ENCODE results near the gene FTL.

The FTL gene

DNA sequence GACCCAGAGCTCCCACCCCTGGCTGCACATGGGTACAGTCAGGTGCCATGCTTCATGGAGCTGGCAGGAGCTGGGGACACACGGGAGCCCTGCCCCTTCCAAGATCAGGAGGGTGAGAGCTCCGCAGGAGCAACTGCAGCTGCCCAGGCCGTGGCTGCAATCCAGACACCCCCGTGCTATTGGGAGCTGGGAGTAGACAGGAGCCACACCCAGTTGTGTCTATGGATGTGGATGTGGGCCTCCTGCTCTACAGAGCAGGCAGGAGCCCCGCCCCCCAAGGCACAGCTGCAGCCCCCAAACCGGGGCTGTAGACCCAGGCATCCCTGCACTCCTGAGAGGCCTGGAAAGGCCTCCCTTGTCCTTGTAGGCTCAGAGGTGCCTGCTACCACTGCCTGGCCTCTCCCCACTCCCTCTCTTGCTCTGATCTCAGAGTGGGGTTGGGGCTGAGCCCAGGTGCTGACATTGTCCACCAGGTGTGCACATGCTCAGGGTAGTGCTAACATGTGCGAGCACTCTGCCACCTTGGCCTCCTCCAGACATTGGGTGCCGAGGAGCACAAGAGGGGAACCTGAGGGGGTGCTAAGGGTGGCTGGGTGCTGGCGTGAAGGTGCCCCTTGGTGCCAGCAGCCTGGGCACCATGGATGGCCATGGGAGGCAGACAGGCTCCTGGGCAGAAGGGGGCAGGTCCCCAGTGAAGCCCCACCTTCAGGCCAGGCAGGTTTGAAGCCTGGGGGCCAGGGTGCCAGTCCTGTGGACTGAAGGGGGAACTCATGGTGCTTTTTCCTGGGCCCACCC is 18.4 kb upstream of the FTL start:
- DNase-seq, result no peak

DNA sequence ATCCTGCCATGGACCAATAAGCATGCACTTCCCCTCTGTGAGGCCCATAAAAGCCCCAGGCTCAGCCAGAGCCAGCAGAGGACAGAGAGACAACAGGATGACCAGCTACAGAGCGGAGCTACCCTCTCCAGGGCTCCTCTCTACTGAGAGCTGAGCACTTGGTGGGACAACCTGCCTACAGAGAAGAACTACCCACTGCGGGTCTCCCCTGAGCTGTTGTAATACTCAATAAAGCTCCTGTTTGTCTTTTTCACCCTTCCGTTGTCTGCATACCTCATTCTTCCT is 17.9 kb upstream of the FTL start:
- DNase-seq, result no peak

DNA sequence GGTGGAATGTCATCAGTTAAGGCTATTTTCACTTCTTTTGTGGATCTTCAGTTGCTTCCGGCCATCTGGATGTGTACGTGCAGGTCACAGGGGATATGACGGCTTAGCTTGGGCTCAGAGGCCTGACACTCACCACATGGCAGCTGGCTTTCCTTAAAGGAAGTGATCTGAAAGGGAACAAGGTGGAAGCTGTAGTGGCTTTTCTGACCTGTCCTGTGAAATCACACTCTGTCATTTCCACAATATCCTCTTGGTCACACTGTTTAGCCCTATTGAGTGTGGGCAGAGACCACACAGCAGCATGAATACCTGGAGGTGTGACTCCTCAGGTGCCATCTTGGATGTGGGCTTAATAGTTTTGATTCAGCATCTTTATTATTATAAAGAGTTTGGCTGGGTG is 14.9 kb upstream of the FTL start:
- DNase-seq, result no peak

DNA sequence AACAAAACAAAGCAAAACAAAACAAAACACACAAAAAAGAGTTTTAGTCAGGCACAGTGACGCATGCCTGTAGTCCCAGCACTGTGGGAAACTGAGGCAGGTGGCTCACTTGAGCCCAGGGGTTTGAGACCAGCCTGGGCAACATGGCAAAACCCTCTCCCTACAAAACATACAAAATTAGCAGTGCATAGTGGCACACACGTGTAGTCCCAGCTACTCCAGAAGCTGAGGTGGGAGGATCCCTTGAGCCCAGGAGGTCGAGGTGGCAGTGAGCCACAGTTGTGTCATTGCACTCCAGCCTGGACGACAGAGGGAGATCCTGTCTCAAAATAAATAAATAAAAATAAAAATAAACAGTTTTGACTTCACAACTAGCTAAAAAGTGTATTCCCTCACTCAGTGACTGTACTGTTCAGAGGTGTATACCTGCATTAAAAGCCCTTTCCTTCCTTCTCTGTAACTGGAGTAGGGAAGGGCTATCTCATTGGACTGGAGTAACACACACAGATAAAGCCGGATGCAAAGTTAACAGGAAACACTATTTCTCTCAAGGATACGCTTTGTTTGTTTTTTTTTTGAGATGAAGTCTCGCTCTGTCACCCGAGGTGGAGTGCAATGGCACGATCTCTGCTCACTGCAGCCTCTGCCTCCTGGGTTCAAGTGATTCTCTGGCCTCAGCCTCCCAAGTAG is 14.1 kb upstream of the FTL start:
- no peak for DNase-seq

DNA sequence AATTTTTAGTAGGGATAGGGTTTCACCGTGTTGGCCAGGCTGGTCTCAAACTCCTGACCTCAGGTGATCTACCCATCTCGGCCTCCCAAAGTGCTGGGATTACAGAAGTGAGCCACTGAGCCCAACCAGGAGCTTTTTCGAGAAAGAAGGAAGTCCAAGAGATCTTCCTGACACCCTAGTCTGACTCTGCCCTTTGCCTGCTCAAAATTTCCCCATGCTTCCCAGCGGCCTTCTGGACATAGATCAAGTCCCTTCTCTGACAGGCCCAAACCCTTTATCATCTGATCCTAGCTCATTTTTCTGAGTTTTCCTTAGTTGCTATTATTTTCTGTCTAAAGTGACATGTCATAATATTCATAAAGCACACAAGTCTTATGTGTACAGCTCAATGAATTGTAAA is 12.0 kb upstream of the FTL start:
- DNase-seq, result no peak

DNA sequence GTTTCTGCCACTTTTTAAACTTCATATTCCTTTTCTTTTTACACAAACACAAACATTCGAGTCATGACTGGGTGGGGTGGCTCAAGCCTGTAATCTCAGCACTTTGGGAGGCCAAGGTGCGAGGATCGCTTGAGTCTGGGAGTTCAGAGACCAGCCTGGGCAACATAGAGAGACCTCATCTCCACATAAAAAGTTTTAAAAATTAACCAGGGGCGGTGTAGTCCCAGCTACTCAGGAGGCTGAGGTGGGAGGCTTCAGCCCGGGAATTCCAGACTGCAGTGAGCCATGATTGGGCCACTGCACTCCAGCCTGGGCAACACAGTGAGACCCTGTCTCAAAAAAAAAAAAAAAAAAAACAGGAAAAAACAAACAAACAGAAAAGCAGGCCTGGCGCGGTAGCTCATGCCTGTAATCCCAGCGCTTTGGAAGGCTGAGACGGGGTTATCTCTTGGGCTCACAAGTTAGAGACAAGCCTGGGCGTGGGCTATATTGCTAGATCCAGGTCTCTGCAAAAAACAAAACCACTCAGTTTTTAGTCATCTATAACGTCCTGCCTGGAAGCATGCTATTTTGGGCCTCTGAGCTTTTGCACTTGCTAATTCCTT is 11.0 kb upstream of the FTL start:
- no peak for DNase-seq

DNA sequence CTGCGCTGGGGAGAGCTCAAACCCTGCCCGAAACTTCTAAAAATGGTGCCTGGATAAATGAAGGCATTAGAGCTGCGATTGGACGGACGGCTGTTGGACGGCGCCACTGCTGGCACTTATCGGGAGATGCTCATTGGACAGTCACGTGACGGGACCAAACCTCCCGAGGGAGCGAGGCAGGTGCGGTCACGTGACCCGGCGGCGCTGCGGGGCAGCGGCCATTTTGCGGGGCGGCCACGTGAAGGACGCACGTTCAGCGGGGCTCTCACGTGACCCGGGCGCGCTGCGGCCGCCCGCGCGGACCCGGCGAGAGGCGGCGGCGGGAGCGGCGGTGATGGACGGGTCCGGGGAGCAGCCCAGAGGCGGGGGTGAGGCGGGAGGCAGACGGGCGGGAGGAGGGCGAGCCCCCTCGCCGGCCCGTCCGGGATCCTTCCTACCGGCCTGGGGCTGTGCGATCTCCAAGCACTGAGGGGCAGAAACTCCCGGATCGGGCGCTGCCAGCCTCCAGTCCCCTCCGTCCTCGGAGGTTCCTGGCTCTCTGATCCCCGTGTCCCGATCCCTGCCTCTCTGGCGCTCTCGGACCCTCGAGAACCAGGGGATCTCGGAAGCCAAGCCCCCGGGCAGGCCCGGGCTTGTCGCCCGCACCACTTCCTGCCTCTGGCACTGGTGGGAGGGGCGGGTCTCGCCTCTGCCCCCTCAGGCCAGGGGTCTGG is 10.4 kb upstream of the FTL start, which contains the start of gene BAX:
BAX (plus strand) TSS at position 281 of the 713 bp plus-strand sequence; CDS start at position 335, 54 bp downstream.
- DNase-seq, result peak; percentile 88

DNA sequence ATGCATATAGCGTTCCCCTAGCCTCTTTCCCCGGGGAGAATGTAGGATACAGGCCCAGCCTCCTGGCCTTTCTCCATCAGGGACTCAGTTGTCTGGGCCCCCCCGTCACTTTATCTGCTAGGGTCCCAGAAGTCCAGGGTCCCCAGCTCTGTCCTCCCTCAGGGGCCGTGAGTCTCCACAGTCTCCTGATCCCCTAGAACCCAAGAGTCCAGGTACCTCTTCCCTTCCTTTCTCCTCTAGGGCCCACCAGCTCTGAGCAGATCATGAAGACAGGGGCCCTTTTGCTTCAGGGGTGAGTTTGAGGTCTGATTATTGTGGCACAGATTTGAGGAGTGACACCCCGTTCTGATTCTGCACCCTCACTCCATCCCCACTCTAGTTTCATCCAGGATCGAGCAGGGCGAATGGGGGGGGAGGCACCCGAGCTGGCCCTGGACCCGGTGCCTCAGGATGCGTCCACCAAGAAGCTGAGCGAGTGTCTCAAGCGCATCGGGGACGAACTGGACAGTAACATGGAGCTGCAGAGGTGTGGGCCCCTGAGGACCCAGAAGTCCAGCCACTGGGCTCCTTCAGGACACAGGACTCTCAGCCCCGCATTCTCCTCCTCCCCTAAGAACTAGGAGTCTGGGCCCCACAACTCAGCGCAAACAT is 9.7 kb upstream of the FTL start:
- DNase-seq, result no peak

DNA sequence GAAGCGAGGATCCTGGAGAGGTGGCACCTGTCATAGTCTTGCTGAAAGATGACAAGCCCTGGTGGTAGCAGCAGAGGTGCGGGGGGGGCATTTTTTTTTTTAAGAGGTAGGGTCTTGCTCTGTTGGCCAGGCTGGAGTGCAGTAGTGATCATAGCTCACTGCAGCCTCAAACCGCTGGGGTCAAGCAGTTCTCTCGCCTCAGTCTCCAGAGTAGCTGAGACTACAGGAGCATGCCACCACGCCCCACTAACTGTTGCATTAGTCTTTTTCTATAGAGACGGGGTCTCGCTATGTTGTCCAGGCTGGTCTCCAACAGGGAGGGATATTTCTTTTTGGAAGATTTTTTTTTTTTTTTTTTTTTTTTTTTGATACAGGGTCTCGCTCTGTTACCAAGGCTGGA is 7.1 kb upstream of the FTL start:
- no peak for DNase-seq

DNA sequence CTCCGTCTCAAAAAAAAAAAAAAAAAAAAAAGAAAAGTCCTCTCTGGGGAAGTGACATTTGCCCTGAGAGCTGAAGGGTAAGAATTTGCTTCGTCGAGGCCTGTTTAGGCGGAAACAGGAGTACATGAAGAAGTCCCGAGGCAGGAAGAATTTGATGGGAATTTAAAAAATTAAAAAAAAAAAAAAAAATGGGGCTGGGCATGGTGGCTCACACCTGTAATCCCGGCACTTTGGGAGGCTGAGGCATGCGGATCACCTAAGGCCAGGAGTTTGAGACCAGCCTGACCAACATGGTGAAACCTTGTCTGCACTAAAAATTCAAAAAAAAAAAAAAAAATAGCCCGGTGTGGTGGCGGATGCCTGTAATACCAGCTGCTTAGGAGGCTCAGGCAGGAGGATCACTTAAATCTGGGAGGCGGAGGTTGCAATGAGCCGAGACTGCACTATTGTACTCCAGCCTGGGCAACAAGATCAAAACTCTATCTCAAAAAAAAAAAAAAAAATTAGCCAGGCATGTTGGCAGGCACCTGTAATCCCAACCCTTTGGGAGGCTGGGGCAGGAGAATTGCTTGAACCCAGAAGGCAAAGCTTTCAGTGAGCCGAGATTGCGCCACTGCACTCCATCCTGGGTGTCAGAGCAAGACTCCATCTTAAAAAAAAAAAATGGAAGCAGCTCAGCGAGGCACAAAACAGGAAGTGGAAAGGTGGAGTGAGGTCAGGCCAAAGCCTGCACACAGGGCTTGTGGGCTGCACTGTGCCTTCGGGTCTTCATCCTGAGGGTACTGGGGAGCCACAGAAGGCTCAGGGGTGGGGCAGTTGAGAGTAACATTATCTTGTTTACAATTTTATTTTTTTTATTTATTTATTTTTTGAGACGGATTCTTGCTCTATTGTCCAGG is 5.5 kb upstream of the FTL start:
- DNase-seq, result no peak

DNA sequence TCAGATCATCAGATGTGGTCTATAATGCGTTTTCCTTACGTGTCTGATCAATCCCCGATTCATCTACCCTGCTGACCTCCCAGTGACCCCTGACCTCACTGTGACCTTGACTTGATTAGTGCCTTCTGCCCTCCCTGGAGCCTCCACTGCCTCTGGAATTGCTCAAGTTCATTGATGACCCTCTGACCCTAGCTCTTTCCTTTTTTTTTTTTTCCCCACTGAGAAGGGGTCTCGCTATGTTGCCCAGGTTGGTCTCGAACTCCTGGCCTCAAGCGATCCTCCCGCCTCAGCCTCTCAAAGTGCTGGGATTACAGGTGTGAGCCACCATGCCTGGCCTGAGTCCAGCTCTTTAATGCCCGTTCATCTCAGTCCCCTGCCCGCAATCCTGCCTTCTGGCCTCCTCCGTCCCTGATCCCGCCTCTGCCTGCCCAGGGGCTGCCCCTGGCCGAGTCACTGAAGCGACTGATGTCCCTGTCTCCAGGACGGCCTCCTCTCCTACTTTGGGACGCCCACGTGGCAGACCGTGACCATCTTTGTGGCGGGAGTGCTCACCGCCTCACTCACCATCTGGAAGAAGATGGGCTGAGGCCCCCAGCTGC is 4.0 kb upstream of the FTL start:
- DNase-seq, result no peak

DNA sequence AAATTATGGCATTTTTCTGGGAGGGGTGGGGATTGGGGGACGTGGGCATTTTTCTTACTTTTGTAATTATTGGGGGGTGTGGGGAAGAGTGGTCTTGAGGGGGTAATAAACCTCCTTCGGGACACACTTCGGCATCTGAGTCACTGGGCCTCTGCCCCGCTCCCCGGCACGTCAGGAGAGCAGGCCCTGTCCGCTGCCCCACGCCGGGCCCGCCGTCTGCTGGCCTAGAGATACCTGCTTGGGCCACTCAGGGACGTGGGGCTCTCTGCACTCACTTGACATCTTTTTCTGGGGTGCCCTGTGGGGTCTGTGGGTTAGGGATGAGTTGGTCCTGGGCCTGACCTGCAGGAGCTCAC is 3.5 kb upstream of the FTL start:
- no peak for DNase-seq

DNA sequence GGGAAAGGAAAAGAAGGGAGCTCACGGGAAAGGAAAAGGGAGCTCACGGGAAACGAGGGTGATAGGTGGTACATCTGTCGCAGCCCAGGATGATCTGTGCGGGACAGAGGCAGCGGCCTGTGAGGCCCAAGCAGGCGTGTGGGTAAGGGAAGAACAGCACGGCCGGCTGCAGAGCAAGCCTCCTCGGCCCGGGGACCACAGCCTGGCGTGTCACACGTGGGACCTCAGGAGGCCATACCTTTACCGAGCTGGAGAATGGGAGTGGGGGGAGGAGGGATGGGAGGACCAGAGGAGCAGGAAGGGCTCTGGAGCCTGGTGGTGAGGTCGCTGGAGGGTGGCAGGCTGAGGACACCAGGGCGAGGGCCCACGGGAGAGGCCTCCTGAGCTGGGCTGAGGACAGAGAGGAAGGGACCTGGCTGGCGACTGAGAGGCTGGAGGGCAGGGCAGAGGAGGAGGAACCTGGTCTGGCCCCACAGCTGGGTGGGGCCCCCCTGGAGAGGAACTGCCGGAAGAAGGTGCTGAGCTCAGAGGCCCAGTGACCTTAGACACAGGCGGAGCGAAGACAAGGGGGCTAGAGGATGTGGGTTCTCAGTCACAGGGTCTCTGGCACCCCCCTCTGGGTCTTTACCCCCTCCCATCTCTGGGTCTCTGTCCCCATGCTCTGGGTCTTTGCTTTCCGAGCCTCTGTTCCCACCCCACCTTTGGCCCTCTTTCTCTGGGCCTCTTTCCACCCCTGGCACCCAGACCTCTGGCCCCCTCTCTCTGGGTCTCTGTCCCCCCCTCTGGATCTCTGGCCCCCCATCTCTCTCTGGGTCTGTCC is 2.9 kb upstream of the FTL start:
- peak; percentile 53 for DNase-seq

DNA sequence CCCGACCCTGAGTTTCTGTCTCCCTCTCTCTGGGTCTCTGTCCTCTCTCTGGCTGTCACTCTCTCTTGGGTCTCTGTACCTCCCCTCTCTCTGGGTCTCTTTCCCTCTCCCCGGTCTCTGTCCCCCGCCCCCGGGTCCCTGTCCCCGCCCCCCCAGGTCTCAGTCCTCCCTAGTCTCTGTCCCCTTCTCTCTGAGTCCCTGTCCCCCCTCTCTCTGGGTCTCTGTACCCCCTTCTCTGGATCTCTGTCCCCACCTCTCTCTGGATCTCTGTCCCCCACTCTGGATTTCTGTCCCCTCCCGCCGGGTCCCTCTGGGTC is 2.3 kb upstream of the FTL start:
- DNase-seq, result no peak

DNA sequence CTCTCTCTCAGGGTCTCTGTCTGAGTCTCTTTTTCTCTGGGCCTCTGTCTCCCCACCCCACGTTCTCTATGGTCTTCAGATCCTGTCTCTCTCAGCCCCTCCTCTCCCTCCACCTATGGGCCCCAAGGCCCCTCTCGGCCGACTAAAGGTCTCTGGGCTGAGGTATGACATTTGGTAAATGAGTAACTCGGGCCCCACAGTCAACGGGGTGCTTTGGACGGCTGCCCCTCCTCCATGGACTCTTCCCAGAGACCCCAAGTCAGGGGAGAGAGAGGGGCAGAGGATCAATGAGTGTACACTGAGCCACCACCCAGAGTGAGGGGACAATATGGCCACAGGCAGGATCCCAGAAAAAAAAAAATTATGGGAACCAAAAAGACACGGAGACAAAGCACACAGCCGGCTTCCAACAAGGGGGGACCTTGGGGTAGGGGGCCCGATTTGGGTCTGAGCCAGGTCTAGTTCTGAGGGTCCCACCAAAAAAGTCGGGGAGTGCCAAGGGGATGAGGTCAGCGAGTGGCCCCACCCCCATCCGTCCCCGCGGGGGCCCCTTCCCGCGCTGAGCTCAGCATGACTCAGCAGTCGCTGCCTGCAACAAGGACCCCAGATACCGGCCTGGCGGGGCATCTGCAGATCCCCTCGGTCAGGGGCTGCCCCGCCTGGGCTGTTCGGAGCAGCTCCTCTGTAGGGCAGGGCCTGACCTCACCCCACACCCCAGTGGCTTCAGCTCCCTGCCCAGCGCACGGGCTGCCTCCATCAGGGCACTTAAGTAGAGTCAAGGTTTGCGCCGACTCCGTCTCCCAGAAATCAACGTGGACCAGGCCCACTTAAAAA is 1.5 kb upstream of the FTL start:
- DNase-seq, result peak; percentile 51

DNA sequence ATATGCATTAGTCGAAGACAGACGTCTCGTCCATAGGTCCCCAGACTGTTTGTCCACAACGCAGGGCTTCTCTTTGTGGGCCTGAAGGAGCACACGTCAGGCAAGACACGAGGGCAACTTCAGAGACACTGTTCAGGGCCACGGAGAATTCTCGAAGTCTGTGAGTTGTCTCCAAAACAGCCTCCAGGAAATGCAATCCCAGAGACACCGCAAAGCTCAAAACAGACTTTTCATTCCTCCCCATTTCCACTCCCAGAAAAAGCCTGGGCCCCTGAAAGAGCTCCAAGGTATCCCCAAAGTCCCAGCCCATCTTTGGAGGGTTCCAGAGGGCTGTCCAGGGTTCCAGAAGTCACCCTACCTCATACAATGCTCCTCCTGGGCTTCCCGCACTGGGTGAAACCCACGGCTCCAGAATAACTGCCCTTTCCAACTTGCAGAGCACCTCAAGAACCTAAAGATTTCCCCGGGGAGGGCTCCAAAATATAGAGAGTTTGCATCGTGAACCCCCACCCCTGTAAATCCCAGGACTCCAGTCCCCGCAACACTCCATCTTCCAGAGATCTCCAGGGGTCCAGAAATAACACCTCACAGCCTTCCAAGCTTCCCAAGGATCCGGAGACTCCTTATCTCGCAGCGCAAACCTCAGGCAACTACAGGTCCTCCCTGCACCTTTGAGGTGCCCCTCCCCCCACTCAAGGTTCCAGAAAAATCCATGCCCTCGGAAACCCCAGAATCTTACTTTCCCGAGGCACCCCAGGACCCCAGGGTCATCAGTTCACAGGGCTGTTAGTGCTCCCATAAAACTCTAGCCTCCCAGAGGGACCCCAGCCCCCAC is 687 bp upstream of the FTL start:
- no peak for DNase-seq

DNA sequence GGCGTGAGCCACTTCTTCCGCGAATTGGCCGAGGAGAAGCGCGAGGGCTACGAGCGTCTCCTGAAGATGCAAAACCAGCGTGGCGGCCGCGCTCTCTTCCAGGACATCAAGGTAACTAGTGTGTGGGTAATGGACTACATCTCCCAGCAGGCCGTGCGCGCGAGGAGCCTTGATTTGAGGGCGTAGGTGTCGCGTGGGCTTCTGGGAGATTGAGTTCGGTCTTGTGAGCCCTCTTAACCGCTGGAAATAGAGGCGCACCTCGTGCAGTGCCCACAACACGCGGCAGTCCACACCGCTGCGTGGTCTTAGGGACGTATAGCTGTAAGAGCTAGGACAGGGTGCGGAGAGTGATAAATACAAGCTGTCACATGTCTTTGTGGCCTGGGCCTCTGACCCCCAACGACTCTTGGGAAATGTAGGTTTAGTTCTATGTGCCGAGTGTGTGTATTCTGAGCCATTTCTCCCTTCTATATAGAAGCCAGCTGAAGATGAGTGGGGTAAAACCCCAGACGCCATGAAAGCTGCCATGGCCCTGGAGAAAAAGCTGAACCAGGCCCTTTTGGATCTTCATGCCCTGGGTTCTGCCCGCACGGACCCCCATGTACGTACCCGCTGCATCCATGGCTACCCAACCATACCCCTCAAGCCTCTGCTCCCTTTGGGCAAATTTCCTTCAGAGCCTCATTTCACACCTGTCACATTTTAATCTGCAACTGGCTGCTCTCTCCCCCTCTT is 864 bp downstream of the FTL start:
- DNase-seq, result peak; percentile 90

Data from stimulated activated naive CD4-positive, alpha-beta T cell treated with Interleukin-2 at 50 U/mL for 16 hours (primary cell).